Stimulated activated CD8-positive, alpha-beta memory T cell treated with anti-CD3 and anti-CD28 coated beads, Interleukin-7, amount 100 ng/mL, for 24 hours (primary cell): ENCODE results near the gene SLC25A10.

Experiments
- DNase-seq: peaks from one replicate; pipeline ENCODE4 v3.0.0-alpha.2; 2020; ENCODE audit warnings: low read depth

Gene SLC25A10

GRCh38 chr17:81687770-81688541 is 24.1 kb upstream of the SLC25A10 start:
- no peak for DNase-seq

- DNase-seq = no peak
Measured at GRCh38 chr17:81688616-81689015, 23.5 kb upstream of the SLC25A10 start.

- DNase-seq = no peak
Measured at GRCh38 chr17:81690066-81690465, 22.0 kb upstream of the SLC25A10 start.

GRCh38 chr17:81690549-81690948 is 21.5 kb upstream of the SLC25A10 start:
- DNase-seq = no peak

- no peak for DNase-seq
Measured at GRCh38 chr17:81691196-81691595, 20.9 kb upstream of the SLC25A10 start.

GRCh38 chr17:81691608-81692007 is 20.5 kb upstream of the SLC25A10 start:
- DNase-seq = no peak

- DNase-seq = no peak
Measured at GRCh38 chr17:81693509-81694210, 18.4 kb upstream of the SLC25A10 start.

GRCh38 chr17:81694810-81695209 is 17.3 kb upstream of the SLC25A10 start:
- no peak for DNase-seq

- no peak for DNase-seq
Measured at GRCh38 chr17:81695211-81695610, 16.9 kb upstream of the SLC25A10 start.

GRCh38 chr17:81695801-81696200 is 16.3 kb upstream of the SLC25A10 start:
- no peak for DNase-seq

GRCh38 chr17:81696218-81696941 is 15.7 kb upstream of the SLC25A10 start:
- DNase-seq = no peak

- no peak for DNase-seq
Measured at GRCh38 chr17:81697261-81698044, 14.6 kb upstream of the SLC25A10 start.

GRCh38 chr17:81700353-81701287 is 11.5 kb upstream of the SLC25A10 start:
- no peak for DNase-seq

- no peak for DNase-seq
Measured at GRCh38 chr17:81701288-81702071, 10.6 kb upstream of the SLC25A10 start.

- peak; percentile 83 for DNase-seq
Measured at GRCh38 chr17:81702934-81703746, 8.9 kb upstream of the SLC25A10 start, which contains the start of gene MRPL12. TSS of gene MRPL12 (plus strand) at chr17:81703367. CDS start at chr17:81703502, 135 bp downstream.

- DNase-seq = no peak
Measured at GRCh38 chr17:81703747-81704654, 8.1 kb upstream of the SLC25A10 start.

GRCh38 chr17:81705518-81706231 is 6.4 kb upstream of the SLC25A10 start:
- no peak for DNase-seq
